Neural progenitor cell (in vitro differentiated cells): ENCODE measurements around the gene EIF3A. TPM values are rescaled to one million over a fixed set of nuclear protein-coding genes. Genes with fewer than 3 reads are reported as not detected.
A peak's percentile ranks its signal among the peaks of the same experiment; 100 is the strongest.
"Not testable (repeated sequence)": the region's sequence is repeated elsewhere in the genome, so short reads cannot be mapped to it uniquely, and the experiment has no call there.

Source experiments
- DNase-seq: peaks from one replicate; pipeline ENCODE4 v3.0.0-alpha.2; 2016; ENCODE audit warnings: low spot score
- H2AFZ ChIP-seq: fragments of 200-600 bp; sonication (generic); replicated peaks from 2 replicates; pipeline ENCODE4 v1.6.1; 2016; ENCODE audit warnings: antibody characterized with exemption
- H3F3A ChIP-seq: fragments of 200-600 bp; sonication (generic); 2 replicates; pipeline ENCODE4 v1.6.1; 2016; ENCODE audit warnings: antibody characterized with exemption, low read depth
- H3K27ac ChIP-seq: fragments of 200-600 bp; sonication (generic); 2 replicates; pipeline ENCODE4 v1.5.1; 2016; ENCODE audit warnings: mild to moderate bottlenecking
- H3K27me3 ChIP-seq: fragments of 200-600 bp; sonication (generic); 2 replicates; pipeline ENCODE4 v1.6.1; 2016; ENCODE audit warnings: mild to moderate bottlenecking, moderate library complexity
- H3K36me3 ChIP-seq: fragments of 200-600 bp; sonication (generic); 2 replicates; pipeline ENCODE4 v1.5.1; 2016
- H3K4me1 ChIP-seq: fragments of 200-600 bp; sonication (generic); 2 replicates; pipeline ENCODE4 v1.6.1; 2016; ENCODE audit warnings: mixed run types
- H3K4me2 ChIP-seq: fragments of 200-600 bp; sonication (generic); 2 replicates; pipeline ENCODE4 v1.6.1; 2016
- H3K4me3 ChIP-seq: fragments of 200-600 bp; sonication (generic); 2 replicates; pipeline ENCODE4 v1.5.1; 2016
- H3K79me2 ChIP-seq: fragments of 200-600 bp; sonication (generic); 2 replicates; pipeline ENCODE4 v1.6.1; 2016; ENCODE audit warnings: low read depth
- H3K9ac ChIP-seq: fragments of 200-600 bp; sonication (generic); 2 replicates; pipeline ENCODE4 v1.6.1; 2016
- H3K9me3 ChIP-seq: fragments of 200-600 bp; sonication (generic); 2 replicates; pipeline ENCODE4 v1.5.1; 2016; ENCODE audit warnings: low read depth
- H4K20me1 ChIP-seq: fragments of 200-600 bp; sonication (generic); 2 replicates; pipeline ENCODE4 v1.6.1; 2016; ENCODE audit warnings: low read depth
- H3K27ac Mint-ChIP-seq: 3 replicates; pipeline ENCODE4 v1.8.0; 2021; ENCODE audit warnings: mixed read lengths
- H3K27me3 Mint-ChIP-seq: 2 replicates; pipeline ENCODE4 v1.8.0; 2022; ENCODE audit warnings: low read depth, mild to moderate bottlenecking, inconsistent platforms, moderate library complexity, mixed read lengths; ENCODE audit not compliant: insufficient read depth
- H3K36me3 Mint-ChIP-seq: 3 replicates; pipeline ENCODE4 v1.8.0; 2021; ENCODE audit warnings: mixed read lengths
- H3K4me1 Mint-ChIP-seq: 3 replicates; pipeline ENCODE4 v1.8.0; 2021; ENCODE audit warnings: mixed read lengths
- H3K4me3 Mint-ChIP-seq: 3 replicates; pipeline ENCODE4 v1.8.0; 2021; ENCODE audit warnings: mild to moderate bottlenecking, moderate library complexity, mixed read lengths
- H3K9me3 Mint-ChIP-seq: 3 replicates; pipeline ENCODE4 v1.8.0; 2020; ENCODE audit warnings: mixed read lengths
- EZH2 ChIP-seq: fragments of 200-600 bp; sonication (generic); IDR thresholded peaks from 2 replicates; pipeline ENCODE4 v1.6.1; 2017; ENCODE audit warnings: antibody characterized with exemption, mild to moderate bottlenecking, moderate library complexity
- EZH2phosphoT487 ChIP-seq: fragments of 200-600 bp; sonication (generic); IDR thresholded peaks from 2 replicates; pipeline ENCODE4 v1.6.1; 2017; ENCODE audit warnings: antibody characterized with exemption
- total RNA-seq: library from RNA; depleted of rRNA; stranded (reverse); fragments of >200 nt; gene quantifications from 2 replicates; pipeline ENCODE4 v1.2.3, GENCODE V29; 2015; ENCODE audit warnings: low replicate concordance
- TF ChIP-seq, protein P1 (sequence below): fragments of 200-600 bp; sonication (generic); IDR thresholded peaks from 2 replicates; pipeline ENCODE4 v1.5.1; 2017; ENCODE audit warnings: antibody characterized with exemption, mild to moderate bottlenecking

The EIF3A gene
- total RNA-seq, 1 donor from 2014 or later: 133 TPM

DNA sequence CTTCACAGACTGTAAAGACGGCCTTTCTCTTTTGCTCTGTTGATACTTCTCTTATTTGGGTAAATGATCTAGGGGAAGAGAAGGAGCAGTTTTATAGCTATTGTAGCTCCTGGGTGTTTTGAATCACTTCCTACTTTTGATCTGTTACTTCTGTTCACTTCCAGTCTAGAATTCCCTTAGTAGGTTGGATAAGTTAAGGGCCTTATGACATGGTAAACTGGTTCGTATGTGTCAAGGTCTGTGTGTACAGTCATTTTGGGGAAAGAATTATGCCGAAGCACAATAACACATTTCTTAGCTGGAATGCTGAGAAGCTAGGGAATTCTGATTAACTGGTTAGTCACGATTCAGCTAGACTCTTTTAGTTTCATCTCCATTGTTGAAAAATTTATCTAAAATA is 31.4 kb upstream of the EIF3A start:
- peaks cover 2% of the 10 kb centered on the region for H3K27me3 Mint-ChIP-seq
- Histone ChIP-seq H3K9ac (no peak overlapping the region), H3K4me2 (no peak overlapping the region)

DNA sequence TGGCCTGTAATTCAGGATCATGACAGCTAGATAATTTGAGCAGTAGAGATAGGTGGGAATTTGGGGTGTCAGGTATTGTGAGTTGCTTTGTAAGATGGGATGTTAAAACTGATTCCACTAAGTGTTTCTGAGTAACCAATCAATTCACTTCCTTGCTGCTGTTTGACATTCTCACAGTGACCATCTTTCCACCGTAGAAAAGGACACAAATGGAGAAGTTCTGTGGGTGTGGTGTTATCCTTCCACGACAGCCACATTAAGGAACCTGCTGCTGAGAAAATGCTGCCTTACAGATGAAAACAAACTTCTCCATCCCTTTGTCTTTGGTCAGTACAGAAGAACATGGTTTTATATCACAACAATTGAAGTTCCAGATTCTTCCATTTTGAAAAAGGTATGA is 27.2 kb upstream of the EIF3A start:
- not testable (repeated sequence) for H3F3A ChIP-seq, DNase-seq, H2AFZ ChIP-seq, H3K9me3 Mint-ChIP-seq, H3K27ac ChIP-seq, H3K4me1 Mint-ChIP-seq, H3K27me3 Mint-ChIP-seq, H3K27ac Mint-ChIP-seq, H3K4me3 ChIP-seq, H3K9me3 ChIP-seq, H3K27me3 ChIP-seq, H3K9ac ChIP-seq, H3K36me3 ChIP-seq, H3K4me1 ChIP-seq, H3K4me2 ChIP-seq
- Mint-ChIP-seq H3K4me3 (peak overlapping the region; percentile 46), H3K36me3 (peaks cover 10% of the 10 kb centered on the region)
- H3K79me2 ChIP-seq: peaks cover 27% of the 10 kb centered on the region
- peaks cover 15% of the 10 kb centered on the region for H4K20me1 ChIP-seq

More for the DNA sequence above, 31.4 kb upstream of the EIF3A start:
- H3K36me3 ChIP-seq: peaks cover 10% of the 10 kb centered on the region
- Mint-ChIP-seq H3K4me1 (no peaks in the 10 kb centered on the region), H3K4me3 (no peak overlapping the region), H3K9me3 (no peaks in the 10 kb centered on the region), H3K27ac (no peak overlapping the region), H3K36me3 (peaks cover 17% of the 10 kb centered on the region)
- H3K4me1 ChIP-seq: no peaks in the 10 kb centered on the region
- DNase-seq: no peak
- H3K9me3 ChIP-seq: no peaks in the 10 kb centered on the region
- H3K79me2 ChIP-seq: peaks cover 1% of the 10 kb centered on the region
- H3K27me3 ChIP-seq: no peaks in the 10 kb centered on the region
- no peak overlapping the region for H3K4me3 ChIP-seq
- H4K20me1 ChIP-seq: no peaks in the 10 kb centered on the region
- no peak overlapping the region for H3K27ac ChIP-seq
- H3F3A ChIP-seq: no peaks in the 10 kb centered on the region
- TF ChIP-seq EZH2phosphoT487 (no peak), EZH2 (no peak)
- TF ChIP-seq, protein P1, sequence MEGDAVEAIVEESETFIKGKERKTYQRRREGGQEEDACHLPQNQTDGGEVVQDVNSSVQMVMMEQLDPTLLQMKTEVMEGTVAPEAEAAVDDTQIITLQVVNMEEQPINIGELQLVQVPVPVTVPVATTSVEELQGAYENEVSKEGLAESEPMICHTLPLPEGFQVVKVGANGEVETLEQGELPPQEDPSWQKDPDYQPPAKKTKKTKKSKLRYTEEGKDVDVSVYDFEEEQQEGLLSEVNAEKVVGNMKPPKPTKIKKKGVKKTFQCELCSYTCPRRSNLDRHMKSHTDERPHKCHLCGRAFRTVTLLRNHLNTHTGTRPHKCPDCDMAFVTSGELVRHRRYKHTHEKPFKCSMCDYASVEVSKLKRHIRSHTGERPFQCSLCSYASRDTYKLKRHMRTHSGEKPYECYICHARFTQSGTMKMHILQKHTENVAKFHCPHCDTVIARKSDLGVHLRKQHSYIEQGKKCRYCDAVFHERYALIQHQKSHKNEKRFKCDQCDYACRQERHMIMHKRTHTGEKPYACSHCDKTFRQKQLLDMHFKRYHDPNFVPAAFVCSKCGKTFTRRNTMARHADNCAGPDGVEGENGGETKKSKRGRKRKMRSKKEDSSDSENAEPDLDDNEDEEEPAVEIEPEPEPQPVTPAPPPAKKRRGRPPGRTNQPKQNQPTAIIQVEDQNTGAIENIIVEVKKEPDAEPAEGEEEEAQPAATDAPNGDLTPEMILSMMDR: no peak
- H2AFZ ChIP-seq: no peak overlapping the region

DNA sequence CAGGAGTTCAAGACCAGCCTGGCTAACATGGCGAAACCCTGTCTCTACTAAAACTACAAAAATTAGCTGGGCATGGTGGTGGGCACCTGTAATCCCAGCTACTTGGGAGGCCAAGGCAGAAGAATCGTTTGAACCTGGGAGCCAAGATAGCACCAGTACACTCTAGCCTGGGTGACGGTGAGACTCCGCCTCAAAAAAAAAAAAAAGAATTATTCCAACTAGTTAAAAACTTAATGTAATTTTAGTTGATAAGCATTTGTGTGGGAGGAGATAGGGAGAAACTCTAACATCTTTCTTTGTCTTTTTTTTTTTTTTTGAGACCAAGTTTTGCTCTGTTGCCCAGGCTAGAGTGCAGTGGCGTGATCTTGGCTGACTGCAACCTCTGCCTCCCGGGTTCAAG is 26.5 kb upstream of the EIF3A start:
- not testable (repeated sequence) for H3K9me3 ChIP-seq, H3K9me3 Mint-ChIP-seq, H3K4me3 Mint-ChIP-seq, H2AFZ ChIP-seq, H3K27me3 ChIP-seq, H3K27ac ChIP-seq, H3K36me3 ChIP-seq, H3K27me3 Mint-ChIP-seq, H3K9ac ChIP-seq, DNase-seq, H3K4me2 ChIP-seq, H3K4me3 ChIP-seq, H3K27ac Mint-ChIP-seq, H3K4me1 ChIP-seq, H3F3A ChIP-seq, H3K4me1 Mint-ChIP-seq, H3K36me3 Mint-ChIP-seq
- Histone ChIP-seq H3K79me2 (peaks cover 27% of the 10 kb centered on the region), H4K20me1 (peaks cover 15% of the 10 kb centered on the region)

DNA sequence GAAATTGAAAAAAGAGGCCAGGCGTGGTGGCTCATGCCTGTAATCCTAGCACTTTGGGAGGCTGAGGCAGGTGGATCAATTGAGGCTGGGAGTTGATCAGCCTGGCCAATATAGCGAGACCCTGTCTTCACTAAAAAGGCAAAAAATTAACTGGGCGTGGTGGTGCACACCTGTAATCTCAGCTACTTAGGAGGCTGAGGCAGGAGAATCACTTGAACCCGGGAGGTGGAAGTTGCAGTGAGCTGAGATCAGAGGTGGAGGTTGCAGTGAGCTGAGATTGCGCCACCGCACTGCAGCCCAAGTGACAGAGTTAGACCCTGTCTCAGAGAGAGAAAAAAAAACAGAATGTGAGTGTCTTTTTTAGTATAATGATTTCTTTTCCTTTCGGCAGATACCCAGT is 25.3 kb upstream of the EIF3A start:
- not testable (repeated sequence) for H3K36me3 Mint-ChIP-seq, H3K9me3 ChIP-seq, H3K36me3 ChIP-seq, H3K27me3 ChIP-seq, H3K27ac ChIP-seq, H3K4me1 ChIP-seq, H3K9ac ChIP-seq, DNase-seq, H2AFZ ChIP-seq, H3K4me2 ChIP-seq, H3K27me3 Mint-ChIP-seq, H3F3A ChIP-seq, H3K4me1 Mint-ChIP-seq, H3K27ac Mint-ChIP-seq, H3K4me3 ChIP-seq, H3K9me3 Mint-ChIP-seq
- Histone ChIP-seq H4K20me1 (peaks cover 15% of the 10 kb centered on the region), H3K79me2 (peaks cover 27% of the 10 kb centered on the region)
- H3K4me3 Mint-ChIP-seq: peak overlapping the region; percentile 62

DNA sequence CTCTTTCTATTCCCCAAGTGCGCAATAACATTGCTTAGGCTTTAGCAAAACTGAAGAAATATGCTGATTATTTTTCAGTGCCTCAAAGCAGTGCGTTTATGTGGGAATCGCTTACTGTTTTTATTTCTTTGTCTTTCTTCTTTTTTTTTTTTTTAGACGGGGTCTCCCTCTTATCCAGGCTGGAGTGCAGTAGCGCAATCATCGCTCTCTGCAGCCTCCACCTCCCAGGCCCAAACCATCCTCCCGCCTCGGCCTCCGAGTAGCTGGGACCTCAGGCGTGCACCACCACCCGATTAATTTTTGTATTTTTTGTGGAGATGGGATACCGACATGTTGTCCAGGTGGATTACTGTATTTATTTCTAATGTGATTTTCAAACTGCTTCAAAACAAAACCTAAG is 24.5 kb upstream of the EIF3A start:
- no peak overlapping the region for H2AFZ ChIP-seq
- peaks cover 8% of the 10 kb centered on the region for H3K4me1 ChIP-seq
- no peak for TF ChIP-seq EZH2phosphoT487
- TF ChIP-seq EZH2: no peak
- TF ChIP-seq, protein P1: no peak
- peaks cover 7% of the 10 kb centered on the region for H3K36me3 Mint-ChIP-seq
- H3K79me2 ChIP-seq: peaks cover 27% of the 10 kb centered on the region
- peak overlapping the region; percentile 92 for H3K4me3 ChIP-seq
- H3K4me1 Mint-ChIP-seq: peaks cover 7% of the 10 kb centered on the region
- peaks cover 4% of the 10 kb centered on the region for H3F3A ChIP-seq
- no peak overlapping the region for H3K27ac Mint-ChIP-seq
- H3K9ac ChIP-seq: no peak overlapping the region
- H3K9me3 ChIP-seq: no peaks in the 10 kb centered on the region
- no peak for DNase-seq
- H3K27me3 Mint-ChIP-seq: peaks cover 9% of the 10 kb centered on the region
- no peak overlapping the region for H3K27ac ChIP-seq
- peaks cover 15% of the 10 kb centered on the region for H4K20me1 ChIP-seq
- no peaks in the 10 kb centered on the region for H3K36me3 ChIP-seq
- H3K9me3 Mint-ChIP-seq: no peaks in the 10 kb centered on the region
- peak overlapping the region; percentile 87 for H3K4me2 ChIP-seq
- no peaks in the 10 kb centered on the region for H3K27me3 ChIP-seq
- H3K4me3 Mint-ChIP-seq: peak overlapping the region; percentile 89
